HepG2 (cell line): Measurements from ENCODE around the gene TUBA1C. TPM values are rescaled to one million over a fixed set of nuclear protein-coding genes. Genes with fewer than 3 reads are reported as not detected.
A peak's percentile ranks its signal among the peaks of the same experiment; 100 is the strongest.

Experiments used
- CAMTA2 ChIP-seq: sonication (generic); formaldehyde crosslinking; IDR thresholded peaks from 2 replicates; pipeline ENCODE4 v1.4.0; 2020; ENCODE audit warnings: mild to moderate bottlenecking, missing genetic modification reagents, borderline replicate concordance
- ISL2 ChIP-seq: sonication (generic); formaldehyde crosslinking; IDR thresholded peaks from 2 replicates; pipeline ENCODE4 v1.5.0; 2020; ENCODE audit warnings: missing genetic modification reagents
- KMT2B ChIP-seq: IDR thresholded peaks from 2 replicates; pipeline ENCODE4 v1.6.1; 2016; ENCODE audit warnings: missing genetic modification reagents, missing compliant biosample characterization
- MTA1 ChIP-seq: sonication (generic); formaldehyde crosslinking; IDR thresholded peaks from 2 replicates; pipeline ENCODE4 v1.4.0; 2020; ENCODE audit warnings: missing genetic modification reagents, mild to moderate bottlenecking, borderline replicate concordance
- POLR2G ChIP-seq: fragments of 200-400 bp; formaldehyde crosslinking; IDR thresholded peaks from 2 replicates; pipeline ENCODE4 v1.6.1; 2018; ENCODE audit warnings: mild to moderate bottlenecking, low read depth, low read length, moderate library complexity
- SRY ChIP-seq: sonication (generic); formaldehyde crosslinking; IDR thresholded peaks from 2 replicates; pipeline ENCODE4 v1.8.0; 2022; ENCODE audit warnings: mild to moderate bottlenecking, missing genetic modification reagents
- TEAD3 ChIP-seq: optimal IDR thresholded peaks from 2 replicates; pipeline ENCODE3; 2016; ENCODE audit warnings: borderline replicate concordance
- TMF1 ChIP-seq: sonication (generic); formaldehyde crosslinking; IDR thresholded peaks from 2 replicates; pipeline ENCODE4 v1.8.1; 2022; ENCODE audit warnings: low read depth, missing genetic modification reagents
- ZEB1 ChIP-seq: IDR thresholded peaks from 2 replicates; pipeline ENCODE4 v1.6.1; 2012; ENCODE audit warnings: mild to moderate bottlenecking, low read depth, inconsistent platforms; ENCODE audit not compliant: insufficient replicate concordance
- ZNF251 ChIP-seq: sonication (generic); formaldehyde crosslinking; IDR thresholded peaks from 2 replicates; pipeline ENCODE4 v1.9.0; 2021; ENCODE audit warnings: mild to moderate bottlenecking, missing genetic modification reagents
- ZNF263 ChIP-seq: sonication (generic); formaldehyde crosslinking; IDR thresholded peaks from 2 replicates; pipeline ENCODE4 v1.4.0; 2020; ENCODE audit warnings: missing genetic modification reagents
- ZNF430 ChIP-seq: sonication (generic); formaldehyde crosslinking; IDR thresholded peaks from 2 replicates; pipeline ENCODE4 v1.9.0; 2021; ENCODE audit warnings: mild to moderate bottlenecking, missing genetic modification reagents
- ZNF484 ChIP-seq: sonication (generic); formaldehyde crosslinking; IDR thresholded peaks from 2 replicates; pipeline ENCODE4 v1.5.1; 2020; ENCODE audit warnings: mild to moderate bottlenecking, low read depth, missing genetic modification reagents, borderline replicate concordance
- ZNF563 ChIP-seq: sonication (generic); formaldehyde crosslinking; IDR thresholded peaks from 2 replicates; pipeline ENCODE4 v1.8.0; 2022; ENCODE audit warnings: mild to moderate bottlenecking, moderate library complexity, missing genetic modification reagents
- ZNF672 ChIP-seq: sonication (generic); formaldehyde crosslinking; IDR thresholded peaks from 2 replicates; pipeline ENCODE4 v1.8.1; 2022; ENCODE audit warnings: missing genetic modification reagents
- ZNF788 ChIP-seq: sonication (generic); formaldehyde crosslinking; IDR thresholded peaks from 2 replicates; pipeline ENCODE4 v1.5.0; 2020; ENCODE audit warnings: mild to moderate bottlenecking, missing genetic modification reagents, borderline replicate concordance
- polyA plus RNA-seq, 8 experiments: library from polyadenylated mRNA; depleted of rRNA in 3 of 8; stranded (reverse) in 7 of 8; unstranded in 1 of 8; fragments of >200 nt; fragmentation: Illumina TruSeq in 4 of 8; extraction: Trizol in 4 of 8; gene quantifications; 2 replicates each; pipeline versions ENCODE4 v1.2.1 to v1.2.3, GENCODE V29; 2011 to 2016; ENCODE audit warnings: low read depth in 4 of 8, missing spikeins in 1 of 8, mixed read lengths in 1 of 8; ENCODE audit not compliant: insufficient read depth in 1 of 8
- total RNA-seq, 5 experiments: library from RNA; depleted of rRNA; stranded (reverse); fragments of >200 nt; fragmentation: Illumina TruSeq; extraction: Trizol; gene quantifications; 2 replicates each; pipeline ENCODE4 v1.2.3, GENCODE V29; 2016; ENCODE audit warnings: low read depth in 1 of 5
- TF ChIP-seq, protein P1 (sequence below): sonication (generic); formaldehyde crosslinking; IDR thresholded peaks from 2 replicates; pipeline ENCODE4 v1.5.0; 2020; ENCODE audit warnings: missing genetic modification reagents, mild to moderate bottlenecking, borderline replicate concordance
- TF ChIP-seq, protein P2 (sequence below): sonication (generic); formaldehyde crosslinking; IDR thresholded peaks from 2 replicates; pipeline ENCODE4 v1.5.0; 2020; ENCODE audit warnings: mild to moderate bottlenecking, missing genetic modification reagents, borderline replicate concordance
- TF ChIP-seq, protein P3 (sequence below): sonication (generic); formaldehyde crosslinking; IDR thresholded peaks from 2 replicates; pipeline ENCODE4 v1.4.0; 2020; ENCODE audit warnings: low read depth, missing genetic modification reagents
- TF ChIP-seq, protein P4 (sequence below): sonication (generic); formaldehyde crosslinking; IDR thresholded peaks from 2 replicates; pipeline ENCODE4 v1.5.0; 2020; ENCODE audit warnings: mild to moderate bottlenecking, missing genetic modification reagents, borderline replicate concordance

Gene TUBA1C
- total and polyA plus RNA-seq, 2 of the 13 experiments (the other 11 are each of a cell fraction or from before 2014, with no cell fraction given): 693 to 1,075 TPM

DNA sequence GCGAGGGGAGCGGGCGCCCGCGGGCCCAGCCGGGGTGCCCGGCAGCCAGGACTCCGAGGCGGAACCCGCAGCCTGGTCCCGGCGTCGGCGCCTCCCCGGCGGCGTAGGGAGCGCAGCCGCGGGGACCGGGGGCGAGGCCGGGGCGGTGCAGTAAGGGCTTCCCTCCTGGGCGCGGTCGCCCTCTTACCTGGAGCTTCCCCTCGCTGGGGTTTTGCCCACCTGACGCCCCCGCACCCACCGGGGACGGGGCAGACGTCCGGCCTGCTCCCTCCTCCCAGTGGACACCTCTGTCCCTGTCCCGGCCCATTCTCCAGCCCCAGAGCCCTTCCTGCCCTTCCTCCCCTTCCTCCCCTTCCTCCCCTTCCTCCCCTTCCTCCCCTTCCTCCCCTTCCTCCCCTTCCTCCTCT, 413 bp upstream of the TUBA1C start (continued):
- TF ChIP-seq, protein P1, sequence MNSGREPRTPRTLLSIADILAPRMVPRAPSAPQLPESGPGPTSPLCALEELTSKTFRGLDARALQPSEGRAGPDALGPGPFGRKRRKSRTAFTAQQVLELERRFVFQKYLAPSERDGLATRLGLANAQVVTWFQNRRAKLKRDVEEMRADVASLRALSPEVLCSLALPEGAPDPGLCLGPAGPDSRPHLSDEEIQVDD (CRISPR knock-in tag): no peak; the same call in 1 of the 2 replicates
- TF ChIP-seq ZNF251 (no peak), ZNF484 (no peak), ZNF430 (CRISPR knock-in tag) (peak; percentile 9; the same call in 1 of the 2 replicates), TEAD3 (CRISPR knock-in tag) (peak; percentile 16), ZNF263 (peak; percentile 100), ZNF672 (CRISPR knock-in tag) (0 out of 2 replicates have a peak, but pooled peaks have one; percentile 6), ZNF788 (peak; percentile 13; the same call in 1 of the 2 replicates), ZNF563 (CRISPR knock-in tag) (peak; percentile 76; the same call in 1 of the 2 replicates), POLR2G (peak; percentile 35; the same call in 1 of the 2 replicates), CAMTA2 (0 out of 2 replicates have a peak, but pooled peaks have one; percentile 10), KMT2B (CRISPR knock-in tag) (0 out of 2 replicates have a peak, but pooled peaks have one; percentile 32), ISL2 (CRISPR knock-in tag) (no peak), ZEB1 (peak; percentile 21), TMF1 (CRISPR knock-in tag) (0 out of 2 replicates have a peak, but pooled peaks have one; percentile 72), MTA1 (CRISPR knock-in tag) (peak; percentile 8; the same call in 1 of the 2 replicates), SRY (CRISPR knock-in tag) (no peak)
- TF ChIP-seq, protein P2, sequence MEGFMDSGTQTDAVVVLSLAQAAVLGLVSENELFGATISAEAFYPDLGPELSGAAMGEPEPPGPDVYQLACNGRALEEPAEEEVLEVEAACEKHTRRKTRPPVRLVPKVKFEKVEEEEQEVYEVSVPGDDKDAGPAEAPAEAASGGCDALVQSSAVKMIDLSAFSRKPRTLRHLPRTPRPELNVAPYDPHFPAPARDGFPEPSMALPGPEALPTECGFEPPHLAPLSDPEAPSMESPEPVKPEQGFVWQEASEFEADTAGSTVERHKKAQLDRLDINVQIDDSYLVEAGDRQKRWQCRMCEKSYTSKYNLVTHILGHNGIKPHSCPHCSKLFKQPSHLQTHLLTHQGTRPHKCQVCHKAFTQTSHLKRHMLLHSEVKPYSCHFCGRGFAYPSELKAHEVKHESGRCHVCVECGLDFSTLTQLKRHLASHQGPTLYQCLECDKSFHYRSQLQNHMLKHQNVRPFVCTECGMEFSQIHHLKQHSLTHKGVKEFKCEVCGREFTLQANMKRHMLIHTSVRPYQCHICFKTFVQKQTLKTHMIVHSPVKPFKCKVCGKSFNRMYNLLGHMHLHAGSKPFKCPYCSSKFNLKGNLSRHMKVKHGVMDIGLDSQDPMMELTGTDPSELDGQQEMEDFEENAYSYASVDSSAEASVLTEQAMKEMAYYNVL: 0 out of 2 replicates have a peak, but pooled peaks have one; percentile 33
- TF ChIP-seq, protein P3, sequence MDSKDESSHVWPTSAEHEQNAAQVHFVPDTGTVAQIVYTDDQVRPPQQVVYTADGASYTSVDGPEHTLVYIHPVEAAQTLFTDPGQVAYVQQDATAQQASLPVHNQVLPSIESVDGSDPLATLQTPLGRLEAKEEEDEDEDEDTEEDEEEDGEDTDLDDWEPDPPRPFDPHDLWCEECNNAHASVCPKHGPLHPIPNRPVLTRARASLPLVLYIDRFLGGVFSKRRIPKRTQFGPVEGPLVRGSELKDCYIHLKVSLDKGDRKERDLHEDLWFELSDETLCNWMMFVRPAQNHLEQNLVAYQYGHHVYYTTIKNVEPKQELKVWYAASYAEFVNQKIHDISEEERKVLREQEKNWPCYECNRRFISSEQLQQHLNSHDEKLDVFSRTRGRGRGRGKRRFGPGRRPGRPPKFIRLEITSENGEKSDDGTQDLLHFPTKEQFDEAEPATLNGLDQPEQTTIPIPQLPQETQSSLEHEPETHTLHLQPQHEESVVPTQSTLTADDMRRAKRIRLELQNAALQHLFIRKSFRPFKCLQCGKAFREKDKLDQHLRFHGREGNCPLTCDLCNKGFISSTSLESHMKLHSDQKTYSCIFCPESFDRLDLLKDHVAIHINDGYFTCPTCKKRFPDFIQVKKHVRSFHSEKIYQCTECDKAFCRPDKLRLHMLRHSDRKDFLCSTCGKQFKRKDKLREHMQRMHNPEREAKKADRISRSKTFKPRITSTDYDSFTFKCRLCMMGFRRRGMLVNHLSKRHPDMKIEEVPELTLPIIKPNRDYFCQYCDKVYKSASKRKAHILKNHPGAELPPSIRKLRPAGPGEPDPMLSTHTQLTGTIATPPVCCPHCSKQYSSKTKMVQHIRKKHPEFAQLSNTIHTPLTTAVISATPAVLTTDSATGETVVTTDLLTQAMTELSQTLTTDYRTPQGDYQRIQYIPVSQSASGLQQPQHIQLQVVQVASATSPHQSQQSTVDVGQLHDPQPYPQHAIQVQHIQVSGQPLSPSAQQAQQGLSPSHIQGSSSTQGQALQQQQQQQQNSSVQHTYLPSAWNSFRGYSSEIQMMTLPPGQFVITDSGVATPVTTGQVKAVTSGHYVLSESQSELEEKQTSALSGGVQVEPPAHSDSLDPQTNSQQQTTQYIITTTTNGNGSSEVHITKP: no peak
- TF ChIP-seq, protein P4, sequence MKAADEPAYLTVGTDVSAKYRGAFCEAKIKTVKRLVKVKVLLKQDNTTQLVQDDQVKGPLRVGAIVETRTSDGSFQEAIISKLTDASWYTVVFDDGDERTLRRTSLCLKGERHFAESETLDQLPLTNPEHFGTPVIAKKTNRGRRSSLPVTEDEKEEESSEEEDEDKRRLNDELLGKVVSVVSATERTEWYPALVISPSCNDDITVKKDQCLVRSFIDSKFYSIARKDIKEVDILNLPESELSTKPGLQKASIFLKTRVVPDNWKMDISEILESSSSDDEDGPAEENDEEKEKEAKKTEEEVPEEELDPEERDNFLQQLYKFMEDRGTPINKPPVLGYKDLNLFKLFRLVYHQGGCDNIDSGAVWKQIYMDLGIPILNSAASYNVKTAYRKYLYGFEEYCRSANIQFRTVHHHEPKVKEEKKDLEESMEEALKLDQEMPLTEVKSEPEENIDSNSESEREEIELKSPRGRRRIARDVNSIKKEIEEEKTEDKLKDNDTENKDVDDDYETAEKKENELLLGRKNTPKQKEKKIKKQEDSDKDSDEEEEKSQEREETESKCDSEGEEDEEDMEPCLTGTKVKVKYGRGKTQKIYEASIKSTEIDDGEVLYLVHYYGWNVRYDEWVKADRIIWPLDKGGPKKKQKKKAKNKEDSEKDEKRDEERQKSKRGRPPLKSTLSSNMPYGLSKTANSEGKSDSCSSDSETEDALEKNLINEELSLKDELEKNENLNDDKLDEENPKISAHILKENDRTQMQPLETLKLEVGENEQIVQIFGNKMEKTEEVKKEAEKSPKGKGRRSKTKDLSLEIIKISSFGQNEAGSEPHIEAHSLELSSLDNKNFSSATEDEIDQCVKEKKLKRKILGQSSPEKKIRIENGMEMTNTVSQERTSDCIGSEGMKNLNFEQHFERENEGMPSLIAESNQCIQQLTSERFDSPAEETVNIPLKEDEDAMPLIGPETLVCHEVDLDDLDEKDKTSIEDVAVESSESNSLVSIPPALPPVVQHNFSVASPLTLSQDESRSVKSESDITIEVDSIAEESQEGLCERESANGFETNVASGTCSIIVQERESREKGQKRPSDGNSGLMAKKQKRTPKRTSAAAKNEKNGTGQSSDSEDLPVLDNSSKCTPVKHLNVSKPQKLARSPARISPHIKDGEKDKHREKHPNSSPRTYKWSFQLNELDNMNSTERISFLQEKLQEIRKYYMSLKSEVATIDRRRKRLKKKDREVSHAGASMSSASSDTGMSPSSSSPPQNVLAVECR: peak; percentile 68
